ENCODE data around the gene PALLD.

PALLD gene

DNA sequence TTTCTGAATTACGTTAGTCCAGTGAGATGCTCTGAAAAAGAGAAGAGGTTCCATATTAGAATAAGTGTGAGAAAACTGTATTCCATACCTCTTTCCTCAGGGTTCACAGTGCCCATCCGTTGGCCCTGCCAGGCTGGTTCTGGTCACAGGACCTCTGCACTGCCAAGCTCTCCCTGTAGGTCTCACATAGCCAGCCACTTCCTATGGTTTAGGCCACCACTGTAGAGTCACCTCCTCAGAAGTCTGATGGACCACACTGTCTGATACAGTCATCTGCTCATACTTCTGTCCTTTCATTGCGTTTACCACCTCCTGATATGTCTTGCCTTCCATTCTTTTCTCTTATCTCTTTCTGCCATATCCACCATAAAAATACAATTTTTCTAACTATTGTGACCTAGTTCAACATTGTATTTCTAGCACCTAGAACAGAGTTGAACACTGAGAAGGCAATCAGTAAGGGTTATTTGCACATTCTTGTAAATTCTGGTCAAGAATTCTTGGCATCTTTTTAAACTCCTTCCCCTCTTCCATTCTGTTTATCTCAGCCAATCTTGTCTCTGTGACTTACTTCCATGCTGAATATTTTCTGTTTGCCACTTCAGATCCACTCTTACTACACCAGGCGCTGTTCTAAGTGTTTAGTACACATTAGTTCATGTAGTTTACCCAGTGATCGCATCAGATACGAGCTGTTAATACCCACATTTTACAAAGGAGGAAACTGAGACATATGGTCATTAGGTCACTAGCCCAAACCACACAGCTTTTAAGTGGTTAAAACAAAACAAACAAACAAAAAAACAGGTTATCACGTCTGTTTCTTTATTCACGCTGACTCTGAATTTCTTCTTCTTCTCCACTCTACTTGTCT is 387.6 kb downstream of the PALLD start:
- DNase-seq, result no peak

DNA sequence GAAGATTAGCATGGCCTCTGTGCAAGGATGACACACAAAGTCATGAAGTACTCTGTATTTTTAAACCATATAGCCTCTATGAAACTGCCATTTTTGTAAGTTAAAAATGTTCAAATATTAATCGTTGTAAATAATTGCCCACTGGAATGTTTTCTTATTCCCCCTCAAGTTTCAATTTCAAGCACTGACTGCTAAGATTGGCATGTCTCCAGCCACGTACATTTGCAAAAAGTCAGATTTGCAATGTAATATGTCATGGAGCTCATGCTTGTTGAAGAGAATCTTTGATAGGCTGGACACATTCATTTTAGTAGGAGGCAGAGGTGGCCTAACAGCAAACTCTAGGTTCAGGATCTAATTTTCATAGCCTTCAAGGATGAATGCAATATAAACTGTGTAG is 388.5 kb downstream of the PALLD start:
- DNase-seq, result no peak

DNA sequence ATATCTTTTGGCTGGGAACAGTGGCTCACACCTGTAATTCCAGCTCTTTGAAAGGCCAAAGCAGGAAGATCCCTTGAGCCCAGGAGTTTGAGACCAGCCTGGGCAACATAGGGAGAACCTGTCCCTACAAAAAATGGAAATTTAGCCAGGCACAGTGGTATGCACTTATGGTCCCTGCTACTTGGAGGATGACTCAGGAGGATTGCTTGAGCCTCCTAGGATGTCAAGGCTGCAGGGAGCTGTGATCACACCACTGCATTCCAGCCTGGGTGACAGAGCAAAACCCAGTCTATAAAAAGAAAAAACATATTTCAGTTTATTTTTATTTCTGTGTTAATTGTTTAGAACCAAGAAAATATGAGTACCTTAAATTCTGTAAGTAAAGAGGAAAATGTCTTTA is 389.5 kb downstream of the PALLD start:
- DNase-seq, result no peak

- DNase-seq, result no peak
Measured at GRCh38 chr4:168887809-168888208, 391.0 kb downstream of the PALLD start.

- no peak for DNase-seq
Measured at GRCh38 chr4:168888715-168889215, 391.9 kb downstream of the PALLD start.

GRCh38 chr4:168891086-168891485 is 394.2 kb downstream of the PALLD start:
- no peak for DNase-seq

DNA sequence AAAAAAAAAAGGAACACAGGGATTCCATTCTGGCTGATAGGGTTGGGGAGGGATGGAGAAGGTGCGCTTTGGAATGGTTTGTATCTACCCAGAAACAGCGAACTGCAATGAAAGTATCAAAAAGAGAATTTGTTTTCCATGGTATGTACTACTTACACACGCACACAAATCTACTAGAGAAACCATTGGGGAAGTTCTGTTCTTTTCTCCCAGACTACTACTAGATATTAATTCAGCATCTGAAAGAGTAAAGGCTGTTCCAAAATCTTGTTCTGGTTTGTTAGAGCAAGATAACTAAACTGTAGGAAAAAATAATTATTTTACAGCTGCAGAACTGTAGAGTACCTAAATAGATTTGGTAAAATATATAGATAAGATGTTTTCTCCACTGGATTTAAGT is 394.8 kb downstream of the PALLD start:
- DNase-seq, result no peak

DNA sequence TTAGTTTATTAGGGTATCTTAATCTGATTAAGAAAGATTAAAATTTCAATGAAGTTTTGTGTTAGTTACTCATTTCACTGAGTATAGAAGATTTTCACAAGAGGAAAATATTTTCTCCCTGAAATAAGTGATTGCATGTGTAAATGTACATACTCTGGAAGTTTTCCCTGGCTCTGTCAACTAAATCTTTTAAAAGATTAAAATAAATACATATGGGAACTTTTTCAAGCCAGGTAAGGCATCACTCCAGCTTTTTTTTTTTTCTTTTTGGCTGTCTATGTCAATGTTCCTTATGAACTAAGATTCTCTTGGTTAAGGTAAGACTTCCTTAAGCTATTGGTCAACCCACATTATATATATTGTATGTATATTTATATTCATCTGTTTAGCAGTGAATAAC is 395.6 kb downstream of the PALLD start:
- no peak for DNase-seq

- DNase-seq, result no peak
Measured at GRCh38 chr4:168893205-168893604, 396.4 kb downstream of the PALLD start.

DNA sequence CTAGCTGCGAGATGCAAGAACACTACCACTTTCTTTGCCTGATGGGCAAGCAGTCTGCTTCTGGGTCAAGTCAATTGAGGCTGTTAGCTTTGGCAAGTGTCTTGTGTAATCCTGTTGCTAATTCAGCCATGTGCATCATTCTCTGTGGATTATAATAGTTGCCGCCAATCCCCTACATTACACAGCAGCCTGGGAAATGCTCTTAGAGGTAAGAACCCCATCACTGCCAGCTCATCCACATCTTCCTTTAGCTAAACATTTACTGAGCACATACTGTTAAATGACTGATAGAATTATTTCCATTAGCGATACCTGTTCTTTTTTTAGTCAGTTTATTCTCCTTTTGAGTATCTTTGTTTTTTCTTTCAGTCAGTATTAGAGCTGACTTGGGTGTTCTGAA is 397.0 kb downstream of the PALLD start:
- DNase-seq, result no peak

GRCh38 chr4:168900080-168900479 is 403.2 kb downstream of the PALLD start:
- no peak for DNase-seq

DNA sequence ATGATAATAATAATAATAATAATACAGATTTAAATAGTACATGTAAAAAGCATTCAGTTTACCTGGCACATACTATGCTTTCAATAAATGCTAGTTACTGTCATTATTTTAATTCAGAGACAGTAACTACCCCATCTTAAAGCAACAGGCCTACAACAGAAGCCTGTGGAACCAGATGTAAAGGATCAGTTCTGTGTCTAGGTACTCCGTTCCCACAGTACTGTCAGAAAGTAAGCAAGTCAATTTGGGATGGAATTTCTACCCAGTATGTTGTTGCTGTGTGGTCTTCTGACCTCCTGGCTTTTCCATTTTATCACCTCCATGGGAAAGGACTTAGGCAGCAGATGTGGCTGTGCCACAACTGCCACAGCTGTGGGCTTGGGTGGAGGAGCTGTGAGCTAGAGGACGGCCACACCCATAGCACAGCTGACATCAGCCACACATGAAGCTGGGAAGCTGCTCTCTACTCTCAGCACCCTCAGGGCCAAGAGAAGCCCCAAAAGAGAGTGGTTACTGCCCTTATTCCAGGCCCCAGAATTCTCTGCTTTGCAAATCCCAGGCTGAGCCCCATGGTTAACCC is 410.4 kb downstream of the PALLD start:
- no peak for DNase-seq

DNA sequence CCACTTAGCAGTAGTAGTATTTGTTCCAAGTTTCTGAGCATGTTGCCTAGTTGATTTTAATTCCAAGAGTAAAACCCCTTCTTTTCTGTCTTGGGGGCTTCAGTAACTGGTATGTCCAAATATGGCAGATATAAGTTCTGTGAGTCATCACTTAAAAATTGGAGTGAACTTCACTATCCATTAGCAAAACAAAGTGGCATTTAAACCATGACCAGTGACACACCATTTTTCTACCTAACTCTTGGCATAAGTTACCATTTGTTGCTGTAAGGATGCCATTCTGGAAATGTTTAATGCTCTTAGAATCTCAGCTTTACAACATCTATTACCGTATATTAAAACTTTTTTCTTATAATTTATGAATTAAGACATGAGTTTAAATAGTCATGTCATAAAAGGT is 411.2 kb downstream of the PALLD start:
- no peak for DNase-seq

DNA sequence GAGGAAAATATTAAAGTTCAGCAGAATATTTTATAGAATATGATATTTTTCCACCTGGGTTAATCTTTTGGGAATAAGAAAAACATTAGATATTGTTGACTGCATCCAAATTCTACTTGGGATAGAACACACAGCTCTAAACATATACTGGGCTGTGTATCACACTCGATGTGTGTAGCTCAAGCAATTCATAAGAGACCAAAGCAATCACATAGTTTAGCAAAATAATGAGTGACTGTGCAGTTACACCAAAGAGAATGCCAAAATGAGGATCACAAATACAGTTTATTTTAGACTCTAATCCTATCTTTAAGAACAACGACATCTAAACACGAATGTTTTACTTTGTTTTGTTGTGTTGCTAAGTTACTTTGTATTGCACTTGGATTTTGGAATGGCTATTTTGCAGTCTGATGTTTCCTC is 412.0 kb downstream of the PALLD start:
- DNase-seq, result no peak

- DNase-seq, result no peak
Measured at GRCh38 chr4:168914095-168914494, 417.2 kb downstream of the PALLD start.

- DNase-seq, result no peak
Measured at GRCh38 chr4:168917138-168917779, 420.4 kb downstream of the PALLD start.

DNA sequence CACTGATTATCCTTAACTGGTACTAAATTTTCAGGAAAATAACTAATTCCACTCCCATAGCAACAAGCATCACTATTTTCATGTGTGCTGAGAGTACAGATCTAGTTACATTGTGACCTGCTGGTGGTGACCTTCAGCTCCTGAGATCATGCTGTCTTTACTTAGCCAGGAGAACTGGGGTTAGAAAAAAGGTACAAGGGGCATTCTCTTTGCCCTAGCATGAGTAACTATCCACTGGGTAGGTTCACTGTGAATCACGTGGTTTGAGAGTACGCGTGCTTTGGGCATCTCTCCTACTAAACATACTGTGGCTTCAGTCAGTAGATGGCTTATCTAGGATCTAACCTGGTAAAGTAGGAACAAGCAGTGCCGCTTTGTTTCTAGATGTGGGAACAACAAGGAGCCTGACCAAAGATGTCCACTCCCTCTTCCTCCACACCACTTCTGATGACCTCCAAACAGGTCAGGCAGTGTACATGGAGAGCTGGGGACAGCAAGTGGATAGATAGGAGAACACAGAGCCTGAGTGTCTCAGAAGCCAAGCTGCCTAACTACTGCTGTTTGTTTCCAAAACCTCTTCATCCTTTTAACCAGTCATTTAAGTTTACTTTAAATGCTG is 423.0 kb downstream of the PALLD start:
- DNase-seq, result no peak

DNA sequence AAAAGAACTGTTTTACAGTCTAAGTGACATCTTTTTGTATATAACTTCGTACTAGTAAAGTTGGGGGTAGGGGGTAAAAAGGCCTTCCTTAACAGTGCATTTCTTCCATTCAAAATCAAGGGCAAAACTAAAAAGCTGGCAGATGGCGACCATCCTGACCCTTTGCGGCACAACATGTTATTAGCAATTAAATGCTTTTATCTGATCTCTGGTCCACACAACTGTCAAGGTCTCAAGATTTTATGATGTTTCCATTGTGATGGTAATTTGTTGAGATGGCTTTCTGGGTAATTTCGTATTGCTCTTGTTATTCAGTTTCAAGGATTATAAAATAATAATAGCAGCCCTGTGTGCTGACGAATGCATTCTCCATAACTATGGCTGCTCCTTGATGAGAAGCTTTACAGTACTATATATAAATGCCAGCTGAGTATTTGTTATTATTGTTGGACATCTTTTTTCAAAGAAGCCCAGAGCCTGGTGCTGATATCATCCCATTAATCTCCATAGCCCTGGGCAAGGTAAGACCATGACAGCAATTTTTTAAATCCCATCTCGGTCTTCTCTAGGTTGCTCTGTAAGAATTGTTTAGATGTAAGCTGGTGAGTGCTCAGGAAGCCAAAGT is 423.7 kb downstream of the PALLD start:
- DNase-seq, result no peak

- DNase-seq, result peak; percentile 4
Measured at GRCh38 chr4:168923526-168924194, 426.8 kb downstream of the PALLD start.

- no peak for DNase-seq
Measured at GRCh38 chr4:168924667-168925066, 427.8 kb downstream of the PALLD start.

DNA sequence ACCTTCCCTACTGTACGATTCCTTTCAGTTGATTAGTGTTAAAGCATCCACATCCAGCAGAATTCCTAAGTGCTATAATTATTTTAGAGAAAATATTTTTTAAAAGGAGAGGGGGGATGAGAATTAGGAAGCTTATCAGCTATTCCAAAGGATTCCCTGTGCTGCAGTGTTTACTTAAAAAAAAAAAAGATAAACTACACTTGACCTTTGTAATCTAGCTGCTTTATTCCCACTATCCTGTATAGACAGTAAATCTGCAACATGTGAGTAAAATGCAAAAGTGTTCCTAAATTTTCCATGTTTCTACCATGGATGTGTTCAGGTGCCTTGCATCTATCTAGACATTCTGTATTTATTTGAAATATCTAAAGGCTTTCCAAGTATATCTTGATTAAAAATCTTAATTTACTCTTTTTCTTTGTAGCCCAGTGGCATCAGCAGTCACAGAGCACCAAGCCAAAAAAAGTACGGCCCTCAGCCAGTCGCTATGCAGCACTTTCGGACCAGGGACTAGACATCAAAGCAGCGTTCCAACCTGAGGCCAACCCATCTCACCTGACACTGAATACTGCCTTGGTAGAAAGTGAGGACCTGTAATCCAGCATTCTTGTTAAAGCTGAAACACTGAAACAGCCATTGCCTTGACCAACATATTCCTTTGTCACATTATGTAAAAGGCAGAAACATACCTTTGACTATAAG is 429.1 kb downstream of the PALLD start:
- DNase-seq, result no peak

DNA sequence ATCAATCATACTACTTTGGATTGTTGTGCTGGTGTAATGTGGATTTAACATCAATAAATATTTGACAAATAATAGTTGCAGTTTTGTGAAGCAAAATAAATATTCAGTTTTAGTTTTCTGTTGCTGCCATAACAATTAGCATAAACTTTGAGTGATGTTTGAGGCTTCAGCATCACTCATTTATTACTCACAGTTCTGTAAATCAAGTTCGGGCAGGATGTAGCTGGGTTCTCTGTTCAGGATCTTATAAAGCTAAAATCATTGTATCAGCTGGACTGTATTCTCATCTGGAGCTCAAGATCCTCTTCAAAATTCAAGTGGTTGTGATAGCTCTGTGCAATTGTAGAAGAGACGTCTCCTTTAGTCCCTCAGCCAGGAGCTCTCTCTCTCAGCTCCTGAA is 431.5 kb downstream of the PALLD start:
- DNase-seq, result no peak
